GM12891 (cell line): Measurements from ENCODE around the gene ASB18.

Source experiments
- POLR2A ChIP-seq: IDR thresholded peaks from 2 replicates; pipeline ENCODE4 v1.6.1; 2011; ENCODE audit warnings: low read depth, low read length, control low read depth
- POLR2AphosphoS5 ChIP-seq: IDR thresholded peaks from 2 replicates; pipeline ENCODE4 v1.6.1; 2011; ENCODE audit warnings: low read depth, low read length, control low read depth
- SPI1 ChIP-seq: IDR thresholded peaks from 2 replicates; pipeline ENCODE4 v1.6.1; 2011; ENCODE audit warnings: low read depth, low read length, control low read depth
- TAF1 ChIP-seq: IDR thresholded peaks from 2 replicates; pipeline ENCODE4 v1.6.1; 2011; ENCODE audit warnings: low read depth, low read length, control low read depth

DNA sequence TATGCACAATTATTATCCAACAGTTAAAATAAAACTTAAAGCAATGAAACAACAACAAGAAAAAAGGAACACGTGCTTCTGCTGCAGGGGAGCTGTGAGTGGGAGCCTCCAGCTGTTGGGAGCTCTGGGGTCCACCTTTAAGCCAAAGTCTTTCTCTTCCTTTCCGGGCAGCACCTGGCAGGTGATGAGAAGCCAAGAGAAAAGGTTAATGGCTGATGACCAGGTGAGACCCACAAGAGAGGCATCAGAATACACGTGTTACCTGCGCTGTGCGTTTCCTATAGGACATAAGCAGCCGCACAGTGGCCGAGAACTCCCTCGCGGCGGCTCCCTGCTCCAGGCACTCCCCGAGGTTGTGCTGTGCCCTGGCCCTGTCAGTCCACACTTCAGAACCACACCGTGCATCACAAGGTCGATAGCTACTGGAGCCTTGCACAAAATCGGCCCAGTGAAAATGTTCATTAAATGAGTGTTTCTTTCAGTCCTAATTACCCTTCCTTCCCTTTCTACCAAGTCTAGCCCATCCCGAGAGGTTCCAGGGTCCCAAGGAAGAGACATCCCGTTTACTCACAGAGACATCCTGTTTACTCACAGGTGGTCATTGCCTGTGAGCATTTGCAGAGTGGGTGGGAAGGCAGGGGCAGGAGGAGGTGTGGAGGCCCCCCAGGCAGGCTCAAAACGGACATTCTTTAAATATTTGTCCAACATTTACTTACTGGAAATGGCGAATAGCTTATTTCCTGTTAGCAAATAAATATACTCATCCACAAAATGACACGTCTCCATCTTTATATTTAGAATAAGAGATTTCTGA is 44.9 kb upstream of the ASB18 start:
- TF ChIP-seq POLR2A (no peak), POLR2AphosphoS5 (no peak), TAF1 (no peak), SPI1 (no peak)
